ENCODE data around the gene COMMD10. TPM values are rescaled to one million over a fixed set of nuclear protein-coding genes. Genes with fewer than 3 reads are reported as not detected.

COMMD10 gene
- total and polyA plus RNA-seq, 8 donors = 3.2 to 72.8 (median 35.4) TPM

DNA sequence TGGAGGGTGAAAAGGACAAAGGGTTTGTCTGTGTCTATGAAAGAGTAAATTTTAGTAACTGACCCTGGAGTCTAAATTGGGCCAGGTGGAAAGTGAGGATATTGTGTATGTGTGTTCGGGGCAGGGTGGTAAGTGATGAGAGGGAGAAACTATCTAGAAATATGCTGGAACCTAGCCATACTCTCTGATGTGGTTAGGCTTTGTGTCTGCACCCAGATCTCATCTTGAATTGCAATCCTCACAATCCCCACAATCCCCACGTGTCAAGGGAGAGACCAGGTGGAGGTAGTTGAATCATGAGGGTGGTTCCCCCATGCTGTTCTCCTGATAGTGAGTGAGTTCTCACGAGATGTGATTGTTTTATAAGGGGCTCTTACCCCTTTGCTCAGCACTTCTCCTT lies 60.6 kb downstream of the COMMD10 start:
- no peak overlapping the region for H3K27ac ChIP-seq
- intact Hi-C loops (cut with DNase I; ENCODE audit: low total_unique reads) = no loop called here
- no peaks in the 10 kb centered on the region for H3K9me3 ChIP-seq
- H3K4me3 ChIP-seq = no peak overlapping the region
- H3K36me3 ChIP-seq = no peaks in the 10 kb centered on the region
- DNase-seq = no peak
- H3K4me1 ChIP-seq = no peaks in the 10 kb centered on the region
- no peaks in the 10 kb centered on the region for H3K27me3 ChIP-seq
- TF ChIP-seq CTCF (IDR thresholded peaks at IDR 0.05) (no peak), EP300 (IDR thresholded peaks at IDR 0.05) (no peak), POLR2AphosphoS5 (IDR thresholded peaks at IDR 0.05) (no peak), POLR2A (IDR thresholded peaks at IDR 0.05) (no peak)
- WGBS, 5 donors = 77 to 90% (median 79%) methylated on average over 3 of the region's 3 CpGs

GRCh38 chr5:116152169-116152568 lies 67.3 kb downstream of the COMMD10 start:
- no peaks in the 10 kb centered on the region for H3K9me3 ChIP-seq
- peaks cover 0 to 15% (median 5%) of the 10 kb centered on the region in 4 donors for H3K4me1 ChIP-seq
- H3K27ac ChIP-seq = no peak overlapping the region
- H3K27me3 ChIP-seq = no peaks in the 10 kb centered on the region
- no peaks in the 10 kb centered on the region for H3K36me3 ChIP-seq
- TF ChIP-seq POLR2A (IDR thresholded peaks at IDR 0.05) = no peak
- no peak for TF ChIP-seq POLR2AphosphoS5 (IDR thresholded peaks at IDR 0.05)
- TF ChIP-seq CTCF (IDR thresholded peaks at IDR 0.05) = no peak
- TF ChIP-seq EP300 (IDR thresholded peaks at IDR 0.05) = no peak
- H3K4me3 ChIP-seq = no peak overlapping the region
- DNase-seq = peak in 1 of 2 donors; percentile 18
- intact Hi-C loops (cut with DNase I; ENCODE audit: low total_unique reads) = no loop called here

GRCh38 chr5:116153687-116154174 lies 68.9 kb downstream of the COMMD10 start:
- peak in 1 of 2 donors; percentile 4 for DNase-seq
- H3K27ac ChIP-seq = no peak overlapping the region
- no peak for TF ChIP-seq POLR2A (IDR thresholded peaks at IDR 0.05)
- no peak for TF ChIP-seq CTCF (IDR thresholded peaks at IDR 0.05)
- TF ChIP-seq EP300 (IDR thresholded peaks at IDR 0.05) = no peak
- no peak for TF ChIP-seq POLR2AphosphoS5 (IDR thresholded peaks at IDR 0.05)
- H3K4me3 ChIP-seq = no peak overlapping the region
- H3K4me1 ChIP-seq = peaks cover 0 to 15% (median 5%) of the 10 kb centered on the region in 4 donors
- intact Hi-C loops (cut with DNase I; ENCODE audit: low total_unique reads) = no loop called here
- H3K27me3 ChIP-seq = no peaks in the 10 kb centered on the region
- 61 to 75% (median 69%) methylated on average over 2 of the region's 2 CpGs for WGBS, 5 donors
- H3K36me3 ChIP-seq = no peaks in the 10 kb centered on the region
- H3K9me3 ChIP-seq = no peaks in the 10 kb centered on the region

- no peak overlapping the region for H3K27ac ChIP-seq
- H3K4me3 ChIP-seq = no peak overlapping the region
- intact Hi-C loops (cut with DNase I; ENCODE audit: low total_unique reads) = no loop called here
- H3K36me3 ChIP-seq = no peaks in the 10 kb centered on the region
- no peaks in the 10 kb centered on the region for H3K27me3 ChIP-seq
- H3K9me3 ChIP-seq = no peaks in the 10 kb centered on the region
- TF ChIP-seq EP300 (IDR thresholded peaks at IDR 0.05) (no peak), POLR2AphosphoS5 (IDR thresholded peaks at IDR 0.05) (no peak), POLR2A (IDR thresholded peaks at IDR 0.05) (no peak), CTCF (IDR thresholded peaks at IDR 0.05) (no peak)
- H3K4me1 ChIP-seq = peaks cover 0 to 15% (median 5%) of the 10 kb centered on the region in 4 donors
- DNase-seq = peak in 1 of 2 donors; percentile 7
These were observed 69.4 kb downstream of the COMMD10 start for GRCh38 chr5:116154252-116154651.

Data from stomach (tissue), 9 donors.